22Rv1 (cell line): ENCODE results near the gene CDKAL1.

ENCODE experiments used
- H3K27ac ChIP-seq: fragments of 450-650 bp; 2 replicates; pipeline ENCODE4 v1.5.1; 2017
- CTCF ChIP-seq: fragments of 450-650 bp; IDR thresholded peaks from 2 replicates; pipeline ENCODE4 v1.5.1; 2017; ENCODE audit warnings: mild to moderate bottlenecking
- ZFX ChIP-seq: fragments of 450-650 bp; IDR thresholded peaks from 2 replicates; pipeline ENCODE4 v1.6.1; 2017; ENCODE audit warnings: antibody characterized with exemption, borderline replicate concordance

Gene CDKAL1

GRCh38 chr6:21103626-21104224 lies 569.5 kb downstream of the CDKAL1 start:
- peak overlapping the region; percentile 40 for H3K27ac ChIP-seq

GRCh38 chr6:21104288-21104687 lies 570.0 kb downstream of the CDKAL1 start:
- H3K27ac ChIP-seq = peak overlapping the region; percentile 40
- TF ChIP-seq ZFX (no peak), CTCF (no peak)

More at GRCh38 chr6:21103626-21104224, 569.5 kb downstream of the CDKAL1 start:
- TF ChIP-seq CTCF (no peak), ZFX (no peak)

- H3K27ac ChIP-seq = no peak overlapping the region
- TF ChIP-seq ZFX (no peak), CTCF (no peak)
Observed at GRCh38 chr6:21107796-21108195, 573.5 kb downstream of the CDKAL1 start.

GRCh38 chr6:21109391-21110178 lies 575.3 kb downstream of the CDKAL1 start:
- no peak overlapping the region for H3K27ac ChIP-seq
- TF ChIP-seq ZFX = no peak

- H3K27ac ChIP-seq = no peak overlapping the region
- TF ChIP-seq CTCF (no peak), ZFX (no peak)
Observed at GRCh38 chr6:21110684-21111083, 576.4 kb downstream of the CDKAL1 start.

GRCh38 chr6:21111093-21111725 lies 577.0 kb downstream of the CDKAL1 start:
- no peak overlapping the region for H3K27ac ChIP-seq
- TF ChIP-seq CTCF = no peak
- TF ChIP-seq ZFX = no peak

GRCh38 chr6:21115111-21115510 lies 580.9 kb downstream of the CDKAL1 start:
- no peak overlapping the region for H3K27ac ChIP-seq
- no peak for TF ChIP-seq ZFX
- TF ChIP-seq CTCF = no peak
